GM18499 (cell line): Measurements from ENCODE around the gene EEF2KMT.

Source experiments
- ATAC-seq: cut with Tn5 transposase; IDR thresholded peaks from one replicate; pipeline ENCODE4 v1.9.1; 2021; ENCODE audit warnings: moderate number of reproducible peaks; ENCODE audit not compliant: insufficient read depth, unreplicated experiment

Gene EEF2KMT

DNA sequence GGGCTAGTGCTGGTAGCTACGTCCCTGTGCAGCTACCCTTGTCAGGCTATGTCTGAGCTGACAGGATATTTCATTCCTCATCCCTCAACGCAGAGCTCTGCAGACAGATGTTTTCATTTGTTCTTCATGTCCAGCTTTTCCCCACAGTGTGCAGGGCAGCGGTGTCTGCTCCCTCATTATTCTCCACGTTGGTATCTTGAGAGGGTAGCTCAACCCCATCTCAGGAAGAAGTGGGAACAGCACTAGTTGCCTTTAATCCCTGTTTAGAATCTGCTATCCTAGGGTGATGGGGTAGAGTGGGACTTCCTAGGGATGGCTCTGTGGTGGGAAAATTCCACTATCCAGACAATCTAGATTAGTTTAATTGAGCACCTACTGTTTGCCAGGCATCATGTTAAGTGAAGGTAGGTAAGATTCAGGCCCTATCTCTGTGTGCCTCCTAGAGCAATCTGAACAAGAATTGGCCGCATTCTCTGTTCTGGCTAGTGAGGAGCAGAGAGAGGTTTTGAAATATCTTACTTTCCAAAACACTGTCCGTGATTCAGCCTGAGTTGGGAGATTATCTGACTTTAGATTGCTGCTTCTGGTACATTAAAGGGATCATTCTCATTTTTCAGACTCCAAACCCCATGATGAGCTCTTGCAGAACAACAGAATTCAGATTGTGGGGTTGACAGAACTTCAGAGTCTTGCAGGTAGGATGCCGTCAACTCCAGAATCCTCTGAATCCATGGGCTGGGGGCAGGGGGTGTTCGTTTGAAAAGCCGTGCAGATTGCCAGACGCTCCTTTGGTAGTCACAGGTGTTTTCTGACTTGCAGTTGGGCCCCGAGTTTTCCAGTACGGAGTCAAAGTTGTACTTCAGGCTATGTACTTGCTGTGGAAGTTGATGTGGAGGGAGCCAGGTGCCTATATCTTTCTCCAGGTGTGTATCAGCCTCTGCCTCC, 25.0 kb downstream of the EEF2KMT start:
- ATAC-seq: no peak

- ATAC-seq: peak; percentile 74
These were observed 25.8 kb downstream of the EEF2KMT start, which contains the start of gene ALG1 for GRCh38 chr16:5071681-5072333. Gene ALG1, plus strand, starts transcription at chr16:5071843. Its CDS starts 7 bp downstream, at chr16:5071850.

- ATAC-seq: no peak
These were observed 26.3 kb downstream of the EEF2KMT start for GRCh38 chr16:5071341-5071680.

- ATAC-seq: no peak
These were observed 27.0 kb downstream of the EEF2KMT start for GRCh38 chr16:5070431-5071186.

GRCh38 chr16:5069854-5070253, 27.7 kb downstream of the EEF2KMT start:
- no peak for ATAC-seq

- no peak for ATAC-seq
These were observed 28.5 kb downstream of the EEF2KMT start for GRCh38 chr16:5069048-5069447.

DNA sequence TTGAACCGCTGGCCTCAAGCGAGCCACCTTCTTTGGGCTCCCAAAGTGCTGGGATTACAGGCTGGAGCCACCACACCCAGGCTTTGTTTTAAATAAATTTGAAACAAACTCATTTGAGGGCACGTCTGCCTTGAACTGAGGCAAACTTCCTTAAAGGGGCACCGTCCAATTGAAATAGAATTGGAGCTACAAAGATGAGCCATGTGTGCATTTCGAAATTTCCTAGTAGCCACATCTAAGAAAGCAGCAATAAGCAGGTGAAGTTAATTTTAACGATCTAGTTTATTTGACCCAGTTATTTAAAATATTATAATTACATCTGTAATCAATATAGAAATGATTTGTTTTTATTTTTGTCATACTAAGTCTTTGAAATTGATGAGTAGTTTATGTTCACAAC, 31.1 kb downstream of the EEF2KMT start:
- no peak for ATAC-seq

- no peak for ATAC-seq
These were observed 31.8 kb downstream of the EEF2KMT start, which contains the start of gene C16orf89 for GRCh38 chr16:5065813-5066212. Gene C16orf89, minus strand, starts transcription at chr16:5065956. Its CDS starts 48 bp downstream, at chr16:5065908.

GRCh38 chr16:5065326-5065725, 32.3 kb downstream of the EEF2KMT start:
- no peak for ATAC-seq

- ATAC-seq: no peak
These were observed 32.7 kb downstream of the EEF2KMT start for GRCh38 chr16:5064915-5065314.

DNA sequence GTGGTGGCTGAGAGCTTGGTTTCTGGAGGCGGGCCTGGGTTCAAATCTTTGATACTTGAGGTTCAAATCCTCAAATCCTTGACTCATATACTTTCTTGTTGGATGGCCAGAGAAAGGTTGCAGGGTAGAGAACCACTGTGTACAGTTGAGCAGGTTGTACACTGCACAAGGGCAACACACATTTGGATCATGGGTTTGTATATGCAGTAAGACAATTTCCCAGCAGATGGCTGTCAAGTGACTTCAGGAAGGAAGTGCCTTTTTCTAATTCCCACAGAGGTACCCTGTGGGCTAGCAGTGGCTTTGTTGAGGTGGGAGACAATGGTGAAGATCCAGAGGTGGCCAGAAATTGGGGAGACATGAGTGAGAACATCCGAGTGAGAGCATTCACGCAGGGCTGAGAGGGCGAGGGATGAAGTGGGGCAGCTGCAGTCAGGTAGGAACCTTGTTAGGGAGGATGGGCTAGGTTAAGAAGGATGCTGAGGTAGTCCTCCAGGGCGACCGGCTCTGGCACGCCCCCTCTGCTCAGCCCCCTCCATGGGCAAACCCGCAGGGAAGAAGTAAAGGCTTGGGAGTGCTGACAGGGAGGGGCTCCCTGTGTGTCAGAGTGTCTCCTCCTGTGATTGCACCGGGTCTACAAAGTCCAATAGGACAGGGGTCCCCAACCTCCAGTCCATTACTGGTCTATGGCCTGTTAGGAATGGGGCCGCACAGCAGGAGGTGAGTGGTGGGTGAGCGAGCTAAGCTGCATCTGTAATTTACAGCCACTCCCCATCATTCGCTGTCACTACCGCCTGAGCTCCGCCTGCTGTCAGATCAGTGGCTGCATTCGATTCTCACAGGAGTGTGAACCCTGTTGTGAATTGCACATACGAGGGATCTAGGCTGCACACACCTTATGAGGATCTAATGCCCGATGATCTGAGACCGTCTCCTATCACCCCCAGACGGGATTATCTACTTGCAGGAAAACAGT, 34.5 kb downstream of the EEF2KMT start:
- no peak for ATAC-seq

- ATAC-seq: no peak
These were observed 35.5 kb downstream of the EEF2KMT start for GRCh38 chr16:5062051-5062450.

GRCh38 chr16:5060073-5060641, 37.4 kb downstream of the EEF2KMT start:
- no peak for ATAC-seq

DNA sequence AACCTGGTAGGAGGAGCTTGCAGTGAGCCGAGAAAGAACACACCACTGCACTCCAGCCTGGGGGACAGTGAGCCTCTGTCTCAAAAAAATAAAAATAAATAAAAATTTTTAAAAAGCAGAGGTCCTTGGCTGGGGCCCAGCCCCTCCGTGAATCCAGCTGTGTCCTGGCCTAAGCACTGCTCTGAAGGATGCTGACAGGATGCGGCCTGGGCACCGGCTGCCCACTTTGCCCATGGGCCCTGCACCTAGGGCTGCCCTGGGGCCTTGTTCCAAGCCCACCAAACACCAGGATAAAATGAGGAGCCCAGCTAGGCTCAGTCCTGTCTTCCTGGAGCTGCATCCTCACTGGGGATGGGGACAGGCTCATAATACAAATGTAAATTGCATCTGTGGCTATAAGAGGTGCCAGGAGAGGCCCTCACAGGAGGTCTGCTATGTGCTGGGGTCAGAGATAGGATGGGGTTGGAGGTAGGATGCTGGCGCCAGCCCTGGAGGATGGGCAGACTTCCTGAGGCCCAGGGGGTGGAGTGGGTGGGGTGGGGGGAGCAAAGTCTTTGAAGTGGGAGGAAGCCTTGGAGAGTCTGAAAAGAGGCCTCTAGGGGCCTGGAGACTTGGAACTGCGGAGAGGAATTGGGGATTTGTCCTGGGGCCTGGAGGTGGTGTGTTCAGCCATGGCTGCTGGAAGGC, 38.1 kb downstream of the EEF2KMT start:
- ATAC-seq: no peak

GRCh38 chr16:5058476-5058875, 39.1 kb downstream of the EEF2KMT start:
- no peak for ATAC-seq

GRCh38 chr16:5056352-5056751, 41.2 kb downstream of the EEF2KMT start:
- no peak for ATAC-seq

DNA sequence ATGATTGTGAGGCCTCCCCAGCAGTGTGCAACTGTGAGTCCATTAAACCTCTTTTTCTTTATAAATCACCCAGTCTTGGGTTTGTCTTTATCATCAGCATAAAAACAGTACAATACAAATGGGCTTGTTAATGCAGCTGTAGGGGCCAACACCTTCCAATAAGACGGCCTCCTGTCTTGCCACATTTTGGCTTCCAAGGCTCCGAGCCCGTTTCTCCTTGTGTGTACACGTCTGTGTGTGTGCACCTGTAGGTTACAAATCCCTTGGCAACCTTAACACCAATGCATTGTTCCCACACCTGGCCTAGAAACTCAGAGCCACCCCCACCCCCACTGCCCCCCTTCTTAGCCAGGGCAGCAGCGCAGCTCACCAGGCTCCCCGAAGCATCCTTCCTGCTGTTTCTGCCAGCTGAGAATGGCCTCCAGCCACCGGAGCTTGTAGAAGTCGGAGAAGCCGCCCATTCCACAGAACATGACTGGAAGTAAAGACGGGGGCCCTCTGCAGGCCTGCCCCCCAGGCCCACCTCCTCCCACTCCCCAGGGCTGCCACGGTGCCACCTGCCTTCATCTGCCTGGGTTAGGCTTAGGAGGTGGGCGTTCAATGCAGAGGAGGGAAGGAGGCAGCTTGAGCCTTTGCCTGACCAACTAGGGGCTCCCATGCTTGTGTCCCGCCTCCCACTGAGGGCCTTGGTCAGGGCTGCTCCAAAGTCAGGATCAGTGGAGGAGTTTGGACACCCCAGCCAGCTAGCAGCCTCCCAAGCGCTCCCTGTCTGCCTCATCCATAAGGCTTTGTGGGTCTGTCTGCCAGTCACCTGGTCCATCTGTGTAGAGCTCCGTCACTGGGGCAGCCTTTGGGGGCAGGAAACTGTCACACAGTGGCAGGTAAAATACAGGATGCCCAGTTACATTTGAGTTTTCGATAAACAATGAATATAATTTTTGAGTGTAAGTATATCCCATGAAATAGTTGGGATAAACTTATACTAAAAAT, 42.4 kb downstream of the EEF2KMT start:
- ATAC-seq: no peak

DNA sequence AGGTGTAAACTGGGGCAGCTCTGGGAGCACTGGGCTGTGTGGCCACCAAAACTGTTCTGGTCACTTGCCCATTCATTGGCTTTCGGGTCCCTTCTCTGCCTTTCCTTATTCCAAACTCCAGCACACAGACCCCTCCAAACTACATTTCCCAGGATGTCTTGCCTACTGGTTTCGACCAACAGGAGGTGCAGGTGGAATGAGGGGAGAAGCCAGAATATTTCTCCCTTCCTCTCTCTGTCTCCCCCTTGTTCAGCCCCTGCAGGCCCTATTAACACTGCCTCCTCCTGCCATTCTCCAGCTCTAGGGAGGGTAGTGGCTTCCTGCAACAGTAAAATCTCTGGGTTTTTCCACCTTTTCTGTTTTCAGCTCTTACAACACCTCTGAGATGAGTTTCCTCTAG, 50.7 kb downstream of the EEF2KMT start:
- ATAC-seq: no peak
